Head of caudate nucleus (tissue), 42 donors: ENCODE measurements around the gene ANKMY1.
"Not testable (repeated sequence)": the region's sequence is repeated elsewhere in the genome, so short reads cannot be mapped to it uniquely, and the experiment has no call there.

Experiments
- DNase-seq, 42 donors: peaks; one replicate each; pipeline versions ENCODE4 v3.0.0 to v3.0.0-alpha.2; 2020 to 2021; ENCODE audit warnings: mixed read lengths in 7 of 42
- intact Hi-C: fragments of 100-400 bp; cut with DNase I; formaldehyde crosslinking; loops from one replicate; pipeline ENCODE4 v1.15.0; 2022

ANKMY1 gene

GRCh38 chr2:240561325-240561971 lies 3.7 kb upstream of the ANKMY1 start:
- peak in 5 of 42 donors; percentile 17 to 42 (median 35) for DNase-seq
- intact Hi-C loops, result no loop called here

GRCh38 chr2:240560480-240561324 lies 2.9 kb upstream of the ANKMY1 start:
- intact Hi-C loops, result no loop called here
- DNase-seq, result peak; percentile 98 to 100 (median 100)

- DNase-seq, result peak; percentile 82 to 97 (median 93)
- intact Hi-C loops, result no loop called here
These were observed 2.3 kb upstream of the ANKMY1 start, which contains the start of gene DUSP28 for GRCh38 chr2:240560084-240560479. TSS of gene DUSP28 (plus strand) at chr2:240560357. CDS start at chr2:240560685, 328 bp downstream.

- intact Hi-C loops, result no loop called here
- DNase-seq, result peak in 1 of 42 donors; percentile 7
These were observed 1.5 kb upstream of the ANKMY1 start for GRCh38 chr2:240559286-240559685.

- peak in 1 of 42 donors; percentile 8 for DNase-seq
- intact Hi-C loops, result no loop called here
These were observed 511 bp upstream of the ANKMY1 start for GRCh38 chr2:240558236-240558761.

- peak in 1 of 42 donors; percentile 7 for DNase-seq
- intact Hi-C loops, result no loop called here
These were observed 562 bp downstream of the ANKMY1 start for GRCh38 chr2:240557101-240557751.

GRCh38 chr2:240556553-240557100 lies 1.2 kb downstream of the ANKMY1 start:
- peak in 40 of 42 donors; percentile 43 to 86 (median 70) for DNase-seq
- intact Hi-C loops, result no loop called here

GRCh38 chr2:240555541-240556250 lies 2.1 kb downstream of the ANKMY1 start:
- DNase-seq, result no peak
- intact Hi-C loops, result no loop called here

- peak in 1 of 42 donors; percentile 24 for DNase-seq
- intact Hi-C loops, result no loop called here
These were observed 2.9 kb downstream of the ANKMY1 start for GRCh38 chr2:240554767-240555493.

GRCh38 chr2:240553956-240554480 lies 3.8 kb downstream of the ANKMY1 start:
- peak in 1 of 42 donors; percentile 29 for DNase-seq
- intact Hi-C loops, result no loop called here

GRCh38 chr2:240551811-240552210 lies 6.0 kb downstream of the ANKMY1 start:
- no peak for DNase-seq

GRCh38 chr2:240551288-240551687 lies 6.5 kb downstream of the ANKMY1 start:
- DNase-seq, result peak in 1 of 42 donors; percentile 10
- intact Hi-C loops, result no loop called here

More at GRCh38 chr2:240551811-240552210, 6.0 kb downstream of the ANKMY1 start:
- intact Hi-C loops, result no loop called here

GRCh38 chr2:240539906-240540305 lies 17.9 kb downstream of the ANKMY1 start:
- intact Hi-C loops, result no loop called here
- DNase-seq, result no peak

GRCh38 chr2:240539101-240539500 lies 18.7 kb downstream of the ANKMY1 start:
- DNase-seq, intact Hi-C loops: not testable (repeated sequence)

GRCh38 chr2:240538031-240538780 lies 19.6 kb downstream of the ANKMY1 start:
- peak in 1 of 42 donors; percentile 13 for DNase-seq
- intact Hi-C loops, result no loop called here

- DNase-seq, result no peak
- intact Hi-C loops, result no loop called here
These were observed 25.6 kb downstream of the ANKMY1 start for GRCh38 chr2:240532031-240532775.
